A549 (cell line): ENCODE results near the gene SLC22A31.
A peak's percentile ranks its signal among the peaks of the same experiment; 100 is the strongest.

Experiments used
- BHLHE40 ChIP-seq: IDR thresholded peaks from 2 replicates; pipeline ENCODE4 v1.6.1; 2012; ENCODE audit warnings: low read depth, low read length, inconsistent platforms
- CTCF ChIP-seq: fragments of >200 bp; sonication (Bioruptor Twin); formaldehyde crosslinking; IDR thresholded peaks from 3 replicates; pipeline ENCODE4 v1.5.1; 2016
- E2F6 ChIP-seq: IDR thresholded peaks from 2 replicates; pipeline ENCODE4 v1.6.1; 2012; ENCODE audit warnings: low read depth, borderline replicate concordance
- FOSL2 ChIP-seq, 2 experiments: fragments of 450-650 bp in 1 of 2; fragments of >200 bp in 1 of 2; sonication (Bioruptor Twin) in 1 of 2; formaldehyde crosslinking; IDR thresholded peaks; 2 replicates each; pipeline versions ENCODE4 v1.5.0 to v1.6.1; 2016 to 2020; ENCODE audit warnings: mild to moderate bottlenecking in 1 of 2, moderate library complexity in 1 of 2
- HMGXB4 ChIP-seq: fragments of 250-450 bp; sonication (Bioruptor Pico); IDR thresholded peaks from 2 replicates; pipeline ENCODE4 v1.5.0; 2021; ENCODE audit warnings: mild to moderate bottlenecking, moderate library complexity, borderline replicate concordance
- MAFK ChIP-seq: fragments of 450-650 bp; IDR thresholded peaks from 2 replicates; pipeline ENCODE4 v1.6.1; 2014; ENCODE audit not compliant: partially characterized antibody
- NPAS2 ChIP-seq: fragments of 250-450 bp; sonication (Bioruptor Pico); IDR thresholded peaks from 2 replicates; pipeline ENCODE4 v1.8.0; 2022; ENCODE audit warnings: mild to moderate bottlenecking, moderate library complexity, borderline replicate concordance
- POLR2A ChIP-seq: IDR thresholded peaks from 2 replicates; pipeline ENCODE4 v1.6.1; 2012; ENCODE audit warnings: mild to moderate bottlenecking, low read length
- RAD21 ChIP-seq, 2 experiments: fragments of >200 bp in 1 of 2; sonication (Bioruptor Twin) in 1 of 2; formaldehyde crosslinking in 1 of 2; IDR thresholded peaks in 1 of 2; conservative IDR thresholded peaks in 1 of 2; 2 replicates in 1 of 2; 3 replicates in 1 of 2; pipeline ENCODE4 v1.6.1; 2012 to 2018; ENCODE audit warnings: inconsistent platforms in 1 of 2
- REST ChIP-seq: fragments of 200-600 bp; sonication (generic); IDR thresholded peaks from 2 replicates; pipeline ENCODE4 v1.6.1; 2016; ENCODE audit warnings: antibody characterized with exemption, mild to moderate bottlenecking, moderate library complexity
- SMC3 ChIP-seq: fragments of >200 bp; sonication (Bioruptor Twin); formaldehyde crosslinking; IDR thresholded peaks from 3 replicates; pipeline ENCODE4 v1.6.1; 2018; ENCODE audit warnings: inconsistent platforms
- USF2 ChIP-seq: fragments of 450-650 bp; IDR thresholded peaks from 2 replicates; pipeline ENCODE4 v1.6.1; 2014; ENCODE audit warnings: antibody characterized with exemption
- ZFP36 ChIP-seq: fragments of 450-650 bp; IDR thresholded peaks from 2 replicates; pipeline ENCODE4 v1.6.1; 2014; ENCODE audit warnings: borderline replicate concordance; ENCODE audit not compliant: partially characterized antibody

- TF ChIP-seq CTCF: peak; percentile 90
- TF ChIP-seq USF2: no peak
- no peak for TF ChIP-seq POLR2A
- no peak; the same call in 1 of the 2 replicates for TF ChIP-seq HMGXB4
- peak; percentile 90 for TF ChIP-seq SMC3
- TF ChIP-seq REST: no peak
- no peak for TF ChIP-seq BHLHE40
- no peak for TF ChIP-seq ZFP36
- no peak for TF ChIP-seq MAFK
- no peak for TF ChIP-seq NPAS2 (CRISPR knock-in tag)
- no peak for TF ChIP-seq FOSL2 (IDR thresholded peaks at IDR 0.05)
- no peak for TF ChIP-seq FOSL2 (CRISPR knock-in tag; IDR thresholded peaks at IDR 0.05)
- TF ChIP-seq E2F6: no peak
- TF ChIP-seq RAD21 (conservative IDR thresholded peaks at IDR 0.05 in 1 of 2, IDR thresholded peaks at IDR 0.05 in 1 of 2): peak; percentile 96 to 98
These were observed 32.9 kb downstream of the SLC22A31 start for GRCh38 chr16:89167425-89167941.
